Type B pancreatic cell (in vitro differentiated cells): ENCODE data around the gene PARVB. TPM values are rescaled to one million over a fixed set of nuclear protein-coding genes. Genes with fewer than 3 reads are reported as not detected.
A peak's percentile ranks its signal among the peaks of the same experiment; 100 is the strongest.

Experiments used
- DNase-seq: peaks from one replicate; pipeline ENCODE4 v3.0.0; 2021; ENCODE audit warnings: mixed read lengths; ENCODE audit not compliant: unreplicated experiment; ENCODE audit errors: extremely low spot score
- H3K27ac Mint-ChIP-seq: 2 replicates; pipeline ENCODE4 v1.8.0; 2021; ENCODE audit warnings: mild to moderate bottlenecking, mixed read lengths
- H3K27me3 Mint-ChIP-seq: 2 replicates; pipeline ENCODE4 v1.8.0; 2021; ENCODE audit warnings: mixed read lengths
- H3K36me3 Mint-ChIP-seq: 2 replicates; pipeline ENCODE4 v1.8.0; 2021; ENCODE audit warnings: mixed read lengths
- H3K4me1 Mint-ChIP-seq: one replicate; pipeline ENCODE4 v1.8.0; 2021; ENCODE audit warnings: mixed read lengths; ENCODE audit not compliant: unreplicated experiment
- H3K4me3 Mint-ChIP-seq: 2 replicates; pipeline ENCODE4 v1.8.0; 2021; ENCODE audit warnings: mild to moderate bottlenecking, mixed read lengths
- H3K9me3 Mint-ChIP-seq: 2 replicates; pipeline ENCODE4 v1.8.0; 2021; ENCODE audit warnings: mixed read lengths
- total RNA-seq: library from RNA; stranded (reverse); gene quantifications from 2 replicates; pipeline ENCODE4 v1.2.1, GENCODE V29; 2021; ENCODE audit warnings: low replicate concordance
- TF ChIP-seq, protein P1 (sequence below): fragments of 200-600 bp; sonication (generic); conservative IDR thresholded peaks from 2 replicates; pipeline ENCODE4 v1.5.0; 2021; ENCODE audit warnings: antibody characterized with exemption, mild to moderate bottlenecking

Gene PARVB
- total RNA-seq, 1 donor from 2014 or later: 15.9 TPM

DNA sequence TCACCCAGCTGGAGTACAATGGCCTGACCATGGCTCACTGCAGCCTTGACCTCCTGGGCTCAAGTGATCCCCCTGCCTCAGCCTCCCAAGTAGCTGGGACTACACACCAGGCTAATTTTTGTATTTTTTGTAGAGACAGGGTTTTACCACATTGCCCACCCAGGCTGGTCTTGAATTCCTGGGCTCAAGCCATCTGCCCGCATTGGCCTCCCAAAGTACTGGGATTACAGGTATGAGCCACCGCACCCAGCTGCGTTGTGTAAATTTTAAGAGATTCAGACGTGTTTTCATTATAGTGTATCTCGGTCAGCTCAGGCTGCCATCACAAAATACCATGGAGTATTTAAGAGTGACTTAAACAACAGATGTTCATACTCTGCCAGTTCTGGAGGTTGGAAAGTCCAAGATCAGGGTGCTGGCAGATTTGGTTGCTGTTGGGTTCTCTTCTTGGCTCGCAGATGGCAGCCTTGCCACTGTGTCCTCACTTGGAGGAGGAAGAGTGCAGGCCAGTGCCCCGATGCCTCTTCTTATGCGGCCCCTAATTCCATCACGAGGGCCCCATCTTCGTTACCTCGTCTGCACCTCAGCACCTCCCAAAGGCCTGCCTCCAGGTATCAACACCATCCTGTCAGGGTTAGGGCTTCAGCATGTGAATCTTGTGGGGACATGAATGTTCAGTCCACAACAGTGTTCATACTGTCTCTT is 32.6 kb upstream of the PARVB start:
- no peak for DNase-seq
- TF ChIP-seq, protein P1, sequence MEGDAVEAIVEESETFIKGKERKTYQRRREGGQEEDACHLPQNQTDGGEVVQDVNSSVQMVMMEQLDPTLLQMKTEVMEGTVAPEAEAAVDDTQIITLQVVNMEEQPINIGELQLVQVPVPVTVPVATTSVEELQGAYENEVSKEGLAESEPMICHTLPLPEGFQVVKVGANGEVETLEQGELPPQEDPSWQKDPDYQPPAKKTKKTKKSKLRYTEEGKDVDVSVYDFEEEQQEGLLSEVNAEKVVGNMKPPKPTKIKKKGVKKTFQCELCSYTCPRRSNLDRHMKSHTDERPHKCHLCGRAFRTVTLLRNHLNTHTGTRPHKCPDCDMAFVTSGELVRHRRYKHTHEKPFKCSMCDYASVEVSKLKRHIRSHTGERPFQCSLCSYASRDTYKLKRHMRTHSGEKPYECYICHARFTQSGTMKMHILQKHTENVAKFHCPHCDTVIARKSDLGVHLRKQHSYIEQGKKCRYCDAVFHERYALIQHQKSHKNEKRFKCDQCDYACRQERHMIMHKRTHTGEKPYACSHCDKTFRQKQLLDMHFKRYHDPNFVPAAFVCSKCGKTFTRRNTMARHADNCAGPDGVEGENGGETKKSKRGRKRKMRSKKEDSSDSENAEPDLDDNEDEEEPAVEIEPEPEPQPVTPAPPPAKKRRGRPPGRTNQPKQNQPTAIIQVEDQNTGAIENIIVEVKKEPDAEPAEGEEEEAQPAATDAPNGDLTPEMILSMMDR: no peak
- H3K4me1 Mint-ChIP-seq: peaks cover 9% of the 10 kb centered on the region
- H3K4me3 Mint-ChIP-seq: no peak overlapping the region
- no peak overlapping the region for H3K27ac Mint-ChIP-seq
- peaks cover 19% of the 10 kb centered on the region for H3K36me3 Mint-ChIP-seq
- no peaks in the 10 kb centered on the region for H3K27me3 Mint-ChIP-seq
- H3K9me3 Mint-ChIP-seq: no peaks in the 10 kb centered on the region

GRCh38 chr22:43992331-43992821 is 31.7 kb upstream of the PARVB start:
- Mint-ChIP-seq H3K27ac (peak overlapping the region; percentile 17), H3K9me3 (no peaks in the 10 kb centered on the region), H3K4me3 (no peak overlapping the region), H3K4me1 (peaks cover 9% of the 10 kb centered on the region), H3K36me3 (peaks cover 22% of the 10 kb centered on the region), H3K27me3 (no peaks in the 10 kb centered on the region)
- TF ChIP-seq, protein P1: no peak
- no peak for DNase-seq

DNA sequence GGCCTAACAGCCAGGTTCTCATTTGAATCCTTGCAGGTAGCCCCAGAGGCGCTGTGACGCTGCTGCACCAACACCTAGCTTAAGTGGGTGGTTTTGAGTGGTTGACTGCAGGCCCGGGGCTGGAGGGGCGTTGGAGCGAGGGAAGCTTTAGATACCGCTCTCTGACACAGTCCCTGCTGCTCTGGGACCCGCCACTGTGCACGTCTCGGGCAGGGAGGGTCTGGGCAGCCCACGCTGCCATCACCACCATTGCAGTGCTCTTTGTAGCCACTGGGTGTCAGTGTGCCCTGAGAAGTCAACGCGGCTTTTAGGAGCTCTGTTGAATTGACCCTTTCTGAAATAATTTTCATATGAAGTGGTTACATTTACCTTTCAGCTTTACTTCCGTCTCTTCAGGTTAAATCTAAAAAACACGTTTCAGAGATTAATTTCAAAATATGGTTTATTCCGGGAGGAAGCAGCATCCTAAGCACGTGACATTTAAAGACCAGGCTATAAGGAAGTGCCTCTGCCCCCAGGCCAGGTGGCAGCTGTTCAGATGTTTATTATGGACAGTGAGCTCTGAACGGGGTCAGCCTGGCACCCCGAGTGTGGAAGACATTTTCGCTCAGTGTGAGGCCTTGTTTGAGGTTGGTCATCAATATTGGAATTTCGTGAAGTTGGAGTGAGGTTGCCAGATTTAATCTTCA is 30.9 kb upstream of the PARVB start:
- Mint-ChIP-seq H3K27me3 (no peaks in the 10 kb centered on the region), H3K9me3 (no peaks in the 10 kb centered on the region), H3K36me3 (peaks cover 26% of the 10 kb centered on the region), H3K4me3 (no peak overlapping the region), H3K27ac (peak overlapping the region; percentile 17), H3K4me1 (peaks cover 8% of the 10 kb centered on the region)
- DNase-seq: no peak
- TF ChIP-seq, protein P1: peak; percentile 97

DNA sequence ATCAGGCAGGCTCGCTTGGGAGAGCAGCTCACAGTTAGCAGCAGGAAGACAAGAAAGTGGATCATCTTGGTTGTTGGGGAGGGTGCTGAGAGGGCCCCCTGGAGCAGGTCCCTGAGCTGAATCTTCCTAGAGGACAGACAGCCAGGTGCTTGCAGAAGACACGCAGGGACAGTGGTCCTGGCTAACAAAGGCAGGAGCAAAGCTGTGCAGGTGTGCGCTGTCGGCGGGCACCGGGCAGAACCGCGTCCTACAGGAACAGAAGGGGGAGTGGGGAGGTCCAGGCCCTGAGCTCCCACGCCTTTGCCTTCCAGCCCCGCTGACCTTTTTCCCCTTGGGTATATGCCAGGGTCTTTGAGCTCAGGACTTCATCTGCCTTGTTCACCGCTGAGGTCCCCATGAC is 30.1 kb upstream of the PARVB start:
- no peaks in the 10 kb centered on the region for H3K9me3 Mint-ChIP-seq
- H3K4me3 Mint-ChIP-seq: no peak overlapping the region
- no peak overlapping the region for H3K27ac Mint-ChIP-seq
- no peaks in the 10 kb centered on the region for H3K27me3 Mint-ChIP-seq
- TF ChIP-seq, protein P1: no peak
- H3K36me3 Mint-ChIP-seq: peaks cover 33% of the 10 kb centered on the region
- no peak for DNase-seq
- H3K4me1 Mint-ChIP-seq: peaks cover 15% of the 10 kb centered on the region

- Mint-ChIP-seq H3K27me3 (no peaks in the 10 kb centered on the region), H3K27ac (no peak overlapping the region), H3K4me1 (peaks cover 16% of the 10 kb centered on the region), H3K9me3 (no peaks in the 10 kb centered on the region), H3K4me3 (no peak overlapping the region), H3K36me3 (peaks cover 33% of the 10 kb centered on the region)
- DNase-seq: no peak
- TF ChIP-seq, protein P1: no peak
Observed at GRCh38 chr22:43994416-43994815, 29.7 kb upstream of the PARVB start.
